ENCODE results near the gene MCM3AP. TPM values are rescaled to one million over a fixed set of nuclear protein-coding genes. Genes with fewer than 3 reads are reported as not detected.

MCM3AP gene
- 75.6 and 91.7 TPM in 2 replicates for total RNA-seq (2014; rRNA removed; shearing (Covaris generic))
- polyA plus RNA-seq (2015; cell fraction: cytosol; rRNA removed): 41.2 and 49.4 TPM in 2 replicates
- 143 and 183 TPM in 2 replicates for polyA plus RNA-seq (2015; cell fraction: nucleus; rRNA removed)

DNA sequence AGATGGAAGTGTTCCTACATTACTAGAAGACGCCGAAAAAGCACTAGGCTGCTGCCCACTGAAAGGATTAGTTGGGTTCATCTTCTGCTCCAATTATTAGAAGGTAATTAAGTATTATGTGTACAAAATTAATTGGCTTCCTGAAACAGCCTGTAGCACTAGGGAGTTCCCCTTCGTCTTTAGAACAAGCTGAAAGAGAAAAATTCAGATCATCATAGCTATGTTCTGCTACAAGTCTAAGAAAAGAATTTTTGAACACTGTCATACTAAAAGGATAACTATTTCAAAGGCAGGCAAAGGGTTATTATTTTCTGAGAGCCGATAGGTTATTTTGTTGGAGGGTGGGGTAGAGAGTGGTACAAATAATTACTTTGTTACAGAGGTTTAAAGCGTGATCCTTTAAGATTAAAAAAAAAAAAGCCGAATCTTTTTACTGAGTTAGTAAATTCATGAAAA, at the start of gene MCM3AP:
Gene MCM3AP (minus strand): TSS at position 406 of the 456 bp plus-strand sequence. CDS start 325 bp downstream, at position 81.
- DNase-seq (ENCODE audit: low read depth): no peak

DNA sequence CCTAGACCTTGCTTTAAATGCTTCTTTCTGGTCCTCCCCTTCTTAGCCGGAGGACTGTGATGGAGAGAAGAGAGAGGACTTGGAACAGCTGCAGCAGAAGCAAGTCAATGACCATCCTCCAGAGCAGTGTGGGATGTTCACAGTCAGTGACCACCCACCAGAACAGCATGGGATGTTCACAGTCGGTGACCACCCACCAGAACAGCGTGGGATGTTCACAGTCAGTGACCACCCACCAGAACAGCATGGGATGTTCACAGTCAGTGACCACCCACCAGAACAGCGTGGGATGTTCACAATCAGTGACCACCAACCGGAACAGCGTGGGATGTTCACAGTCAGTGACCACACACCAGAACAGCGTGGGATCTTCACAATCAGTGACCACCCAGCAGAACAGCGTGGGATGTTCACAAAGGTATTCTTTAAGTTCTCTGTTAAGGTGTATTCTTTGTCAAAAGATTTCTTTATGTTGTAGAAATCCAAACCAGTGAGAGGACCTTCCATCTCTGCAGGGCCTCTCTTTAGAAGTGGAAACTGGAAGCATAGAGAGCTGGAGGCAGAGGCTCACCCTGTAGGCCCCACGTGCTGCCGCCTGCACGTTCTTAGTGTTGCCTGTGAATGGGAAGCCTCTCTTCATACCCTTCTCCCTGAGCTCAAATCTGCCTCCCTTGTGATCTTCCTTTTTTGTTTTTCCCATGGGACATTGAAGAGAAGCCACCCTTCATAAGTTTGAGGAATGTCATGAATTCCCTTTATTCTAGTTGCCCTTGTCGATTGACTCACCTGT, 49.1 kb upstream of the MCM3AP start:
- DNase-seq (ENCODE audit: low read depth): no peak

DNA sequence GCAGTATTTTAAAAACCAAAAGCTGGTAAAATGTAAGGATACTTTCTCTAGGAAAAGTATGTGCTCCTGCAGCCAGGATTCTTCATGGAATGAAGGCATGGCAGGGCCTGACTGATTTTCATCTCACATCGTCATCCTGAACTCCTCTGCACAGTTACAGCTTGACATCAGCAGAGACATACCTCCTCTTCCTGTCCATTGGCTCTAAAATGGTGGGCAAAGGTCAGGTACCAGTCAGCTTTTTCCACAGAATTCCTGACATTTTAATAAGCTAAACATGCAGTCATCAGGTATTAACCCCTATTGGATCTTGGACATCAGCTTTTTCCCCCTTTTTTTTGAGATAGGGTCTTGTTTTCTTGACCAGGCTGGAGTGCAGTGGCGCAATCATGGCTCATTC, 44.4 kb upstream of the MCM3AP start:
- no peak for DNase-seq (ENCODE audit: low read depth)

DNA sequence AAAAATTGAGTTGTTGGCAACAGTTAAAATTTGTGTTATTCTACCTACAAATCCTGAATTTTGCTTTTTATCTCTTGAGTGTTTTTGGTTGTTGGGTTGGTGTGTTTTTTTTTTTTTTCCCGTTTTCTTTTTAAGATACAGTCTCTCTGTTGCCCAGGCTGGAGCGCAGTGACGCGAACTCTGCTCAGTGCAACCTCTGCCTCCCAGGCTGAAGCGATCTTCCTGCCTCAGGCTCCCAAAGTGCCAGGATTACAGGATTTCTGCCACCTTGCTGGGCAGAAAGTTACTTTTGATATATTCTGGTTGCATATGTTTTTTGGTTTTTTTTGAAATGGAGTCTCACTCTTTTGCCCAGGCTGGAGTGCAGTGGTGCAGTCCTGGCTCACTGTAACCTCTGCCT, 42.7 kb upstream of the MCM3AP start:
- DNase-seq (ENCODE audit: low read depth): no peak

DNA sequence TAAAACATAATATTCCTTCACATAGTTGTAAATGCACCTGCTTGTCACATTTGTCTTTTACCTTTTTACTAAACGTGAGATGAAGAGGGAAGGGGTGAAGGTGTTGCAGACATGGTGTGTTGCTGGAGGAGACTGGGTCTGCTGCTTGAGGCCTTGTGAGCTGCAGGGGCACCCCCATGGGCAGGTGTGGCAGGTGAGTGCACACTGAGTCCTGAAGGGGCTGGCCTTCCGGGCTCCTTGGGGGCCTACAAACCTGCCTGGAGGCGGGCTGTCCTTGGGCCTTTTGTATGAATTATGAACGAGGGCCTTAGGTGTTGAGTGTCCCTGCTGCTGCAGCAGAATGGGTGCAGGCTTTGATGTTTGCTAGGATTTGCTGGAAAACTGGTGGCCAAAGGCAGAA, 42.3 kb upstream of the MCM3AP start:
- DNase-seq (ENCODE audit: low read depth): no peak

DNA sequence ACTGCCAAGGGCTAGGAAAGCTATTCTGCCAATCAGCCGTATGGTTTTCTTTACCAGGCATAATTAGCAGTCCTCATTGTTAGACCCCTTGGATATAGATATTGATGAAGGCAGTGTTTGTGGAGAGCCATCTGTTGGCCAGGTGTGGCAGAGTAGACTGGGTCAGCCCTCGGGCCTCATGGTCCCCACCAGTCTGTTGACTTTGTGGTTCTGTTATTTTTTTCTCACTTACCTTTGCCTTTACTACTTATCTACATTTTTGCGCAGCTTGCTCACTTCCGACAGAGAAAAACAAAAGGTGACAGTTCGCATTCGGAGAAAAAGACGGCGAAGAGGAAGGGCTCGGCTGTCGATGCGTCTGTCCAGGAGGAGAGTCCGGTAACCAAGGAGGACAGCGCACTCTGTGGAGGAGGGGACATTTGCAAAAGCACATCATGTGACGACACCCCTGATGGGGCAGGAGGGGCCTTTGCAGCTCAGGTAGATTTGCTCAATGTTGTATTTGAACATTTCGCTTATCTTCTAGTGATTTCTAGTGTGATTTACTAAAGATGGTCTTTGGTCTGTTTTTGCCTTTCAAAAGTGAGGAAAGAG, 40.8 kb upstream of the MCM3AP start:
- DNase-seq (ENCODE audit: low read depth): no peak

DNA sequence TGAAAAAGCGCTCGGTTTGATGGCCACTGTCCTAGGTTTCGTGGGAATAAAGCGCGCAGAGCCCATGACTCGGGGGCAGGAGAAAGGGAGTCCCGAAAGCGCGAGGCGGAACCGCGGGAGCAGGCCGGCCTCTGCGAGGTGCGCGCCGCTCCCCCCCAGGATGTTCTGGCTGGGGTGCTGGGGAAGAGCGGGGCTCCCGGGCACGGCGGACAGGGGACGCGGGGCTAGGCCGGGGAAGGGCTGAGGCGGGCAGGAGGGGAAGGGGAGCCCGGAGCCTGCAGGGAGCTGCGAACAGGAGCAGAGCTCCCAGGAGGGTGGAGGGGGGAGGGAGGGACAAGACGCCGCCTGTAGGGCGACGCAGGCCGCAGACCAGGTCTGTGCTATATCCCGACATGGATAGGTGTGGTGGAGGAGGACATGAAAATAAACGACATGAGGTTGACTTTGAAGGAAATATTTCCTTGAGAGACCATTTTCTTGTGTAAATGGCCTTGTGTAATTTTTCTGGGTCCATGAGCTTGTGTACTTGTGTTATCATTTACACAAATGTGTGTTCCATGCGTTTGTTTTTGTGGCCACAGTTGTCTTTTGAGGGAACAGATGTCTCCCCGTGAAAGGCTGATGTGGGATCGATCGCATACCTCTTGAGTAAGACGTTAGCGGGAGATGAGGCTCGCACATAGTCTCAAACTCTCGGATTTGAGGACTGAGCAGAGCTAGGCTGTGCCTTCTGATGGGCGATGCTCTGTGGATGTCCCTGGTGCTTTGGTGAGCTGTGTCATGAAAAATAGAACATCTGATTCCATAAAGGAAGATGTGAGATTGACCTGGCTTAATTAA, 39.9 kb upstream of the MCM3AP start:
- DNase-seq (ENCODE audit: low read depth): peak; percentile 35

DNA sequence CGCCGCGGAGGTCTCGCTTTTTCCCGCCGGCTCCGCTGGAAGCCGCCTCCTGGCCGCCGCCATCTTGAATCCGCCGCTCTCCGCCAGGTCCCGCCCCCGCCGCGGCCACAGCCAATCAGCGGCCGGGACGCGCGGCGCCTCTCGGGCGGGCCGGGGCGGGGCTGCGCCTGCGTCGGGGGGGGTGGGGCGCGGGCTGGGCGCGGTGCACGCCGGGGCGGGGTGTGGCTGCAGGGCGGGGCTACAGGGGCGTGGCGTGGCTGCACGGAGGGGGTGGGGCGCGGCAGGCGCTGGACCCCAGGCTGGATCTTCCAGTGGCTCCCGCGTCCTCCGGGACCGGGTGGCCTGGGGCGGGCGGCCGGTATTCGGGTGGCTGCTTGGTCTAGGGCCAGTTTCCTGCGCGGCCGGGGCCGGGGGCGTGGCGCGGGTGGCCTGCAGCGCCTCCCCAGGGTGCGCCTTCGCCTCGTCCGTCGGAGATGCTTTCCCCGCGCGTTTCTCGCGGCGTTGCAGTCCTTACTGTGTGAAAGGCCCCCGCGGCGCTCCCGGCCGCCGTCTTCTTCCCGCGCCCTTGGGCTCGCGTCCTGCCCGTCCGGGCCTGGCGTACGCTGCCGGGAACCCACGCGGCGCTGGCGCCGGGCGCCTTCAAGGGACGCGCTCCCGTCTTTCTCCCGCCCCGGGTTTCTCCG, 39.1 kb upstream of the MCM3AP start:
- peak; percentile 67 for DNase-seq (ENCODE audit: low read depth)

DNA sequence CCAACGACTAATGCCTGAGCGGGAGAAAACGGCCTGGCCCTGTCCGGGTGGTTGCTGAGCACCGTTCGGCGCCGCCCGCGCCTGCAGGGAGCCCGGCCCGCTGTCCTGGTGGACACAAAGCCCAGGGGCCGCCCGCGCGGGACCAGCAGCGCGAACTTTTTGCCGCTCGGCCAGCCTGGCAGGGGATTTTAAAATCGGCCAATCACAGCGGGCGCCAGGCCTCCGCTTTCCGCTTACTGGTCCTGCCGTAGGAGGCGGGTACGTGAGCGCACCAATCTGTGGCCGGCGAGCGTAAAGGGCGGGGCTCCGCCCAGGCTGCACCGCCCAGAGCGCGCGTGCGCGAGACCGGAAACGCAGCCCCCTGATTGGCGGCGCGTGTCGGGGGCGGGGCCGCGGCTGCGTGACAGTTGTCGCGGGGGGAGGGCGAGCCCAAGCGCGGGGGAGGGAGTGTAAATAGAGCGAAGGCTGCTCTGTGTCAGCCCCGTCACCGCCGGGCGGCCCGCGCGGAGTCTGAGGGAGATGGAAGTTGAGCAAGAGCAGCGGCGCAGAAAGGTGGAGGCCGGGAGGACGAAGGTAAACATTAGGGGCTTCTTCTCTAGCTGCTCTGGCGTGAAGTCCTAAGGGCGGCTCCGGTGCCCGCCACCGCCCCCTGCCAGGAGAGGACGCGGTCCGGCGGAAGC, 38.4 kb upstream of the MCM3AP start, which contains the start of the genes C21orf58 and PCNT:
Gene C21orf58 (minus strand): TSS at position 161 of the 680 bp plus-strand sequence. CDS start 1,132 bp downstream, outside the sequence.
Gene PCNT (plus strand): TSS at position 447 of the 680 bp plus-strand sequence. CDS start 73 bp downstream, at position 520.
- peak; percentile 97 for DNase-seq (ENCODE audit: low read depth)

DNA sequence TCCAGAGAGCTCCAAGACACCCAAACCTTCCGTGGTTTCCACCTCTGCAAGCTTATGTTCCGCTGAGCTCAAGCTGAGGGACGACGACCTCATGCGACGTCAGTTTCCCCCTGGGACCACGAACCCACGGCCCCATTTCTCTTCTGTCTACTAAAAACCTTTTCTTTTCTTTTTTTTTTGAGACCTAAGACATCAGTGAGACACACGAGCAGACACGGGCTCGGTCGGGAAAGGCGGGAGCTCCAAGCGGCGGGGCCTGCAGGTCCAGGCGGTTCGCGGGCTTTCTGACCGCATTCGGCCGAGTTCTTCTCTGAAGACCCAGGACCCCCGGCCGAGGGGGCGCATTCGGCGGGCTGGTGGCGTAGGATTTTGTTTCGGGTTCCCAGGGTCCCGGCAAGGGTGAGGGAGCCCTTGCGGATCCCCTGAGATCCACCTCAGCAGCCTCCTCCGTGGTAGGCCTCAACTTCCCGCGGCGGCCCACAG, 37.9 kb upstream of the MCM3AP start:
- no peak for DNase-seq (ENCODE audit: low read depth)

DNA sequence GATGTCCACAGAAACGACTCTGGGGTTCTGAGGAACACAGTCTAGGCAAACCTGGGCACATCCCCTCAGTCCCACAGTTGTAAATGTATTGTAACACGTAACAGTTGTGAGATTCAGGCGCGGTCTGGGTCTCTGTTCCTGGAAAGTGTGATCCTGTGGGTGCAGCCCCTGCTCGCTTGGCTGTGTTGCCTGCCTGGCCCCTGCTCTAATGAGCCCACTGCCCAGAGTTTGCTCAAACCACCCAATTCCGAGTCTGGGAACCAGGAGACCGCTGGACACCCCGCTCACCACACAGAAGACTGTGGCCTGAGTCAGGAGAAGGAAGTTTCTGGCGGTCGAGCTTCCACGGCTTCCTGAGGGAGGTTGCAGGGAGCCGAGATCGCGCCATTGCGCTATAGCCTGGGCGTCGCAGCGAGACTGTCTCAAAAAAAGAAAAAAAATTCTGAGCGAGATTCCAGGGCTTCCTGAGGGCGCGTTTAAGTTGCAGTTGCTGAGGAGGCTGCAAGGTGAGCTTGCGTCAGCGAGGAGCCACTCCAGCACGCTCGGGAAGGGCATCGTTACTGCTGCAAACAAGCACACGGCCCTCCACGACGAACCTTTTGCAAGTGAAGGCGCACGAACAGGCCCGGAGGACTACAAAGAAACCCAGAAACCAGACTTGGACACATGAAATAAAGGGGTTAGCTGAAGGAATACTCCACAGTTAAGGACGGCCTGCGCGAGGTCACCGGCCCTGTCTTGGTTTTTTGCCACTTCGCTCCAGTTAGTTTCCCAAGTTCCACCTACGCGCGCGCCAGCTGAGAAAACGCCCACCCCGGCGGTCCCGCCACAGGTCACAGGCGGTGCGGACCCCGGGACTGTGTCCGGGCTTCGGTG, 37.2 kb upstream of the MCM3AP start:
- peak; percentile 31 for DNase-seq (ENCODE audit: low read depth)

DNA sequence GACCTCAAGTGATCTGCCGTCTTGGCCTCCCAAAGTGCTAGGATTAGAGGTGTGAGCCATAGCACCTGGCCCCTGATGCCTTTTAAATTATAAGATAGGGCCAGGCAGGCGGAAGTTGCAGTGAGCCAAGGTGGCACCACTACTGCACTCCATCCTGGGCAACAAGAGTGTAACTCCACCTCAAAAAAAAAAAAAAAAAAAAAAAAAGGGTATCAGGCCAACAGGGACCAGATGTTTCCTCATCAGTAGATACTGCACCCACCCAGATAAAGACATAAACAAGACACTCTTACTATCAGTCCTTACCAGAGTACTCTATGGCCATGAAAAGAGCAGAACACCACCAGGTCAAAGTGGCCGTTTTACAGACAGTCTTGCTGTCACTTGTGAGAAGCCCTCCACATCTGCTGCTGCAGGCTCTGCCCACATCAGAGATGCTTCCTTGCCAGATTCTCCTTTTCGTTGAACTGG, 35.0 kb upstream of the MCM3AP start:
- no peak for DNase-seq (ENCODE audit: low read depth)

DNA sequence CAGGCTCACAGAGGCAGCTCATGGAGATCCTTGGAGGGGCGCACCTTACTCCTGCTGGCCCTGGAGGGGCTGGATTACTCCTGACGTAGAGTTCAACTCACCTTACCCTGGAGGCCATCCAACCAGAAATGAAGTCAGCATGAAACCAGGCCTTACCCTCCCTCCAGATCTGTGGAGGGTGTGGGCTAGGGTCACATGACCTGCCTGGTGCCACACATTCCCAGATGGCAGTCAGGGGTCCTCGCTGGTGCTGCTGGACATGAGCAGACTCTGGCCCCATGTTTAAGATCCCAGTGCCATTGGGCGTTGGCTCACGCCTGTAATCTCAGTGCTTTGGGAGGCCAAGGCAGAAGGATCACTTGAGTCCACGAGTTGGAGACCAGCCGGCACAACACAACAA, 33.8 kb upstream of the MCM3AP start:
- DNase-seq (ENCODE audit: low read depth): no peak

DNA sequence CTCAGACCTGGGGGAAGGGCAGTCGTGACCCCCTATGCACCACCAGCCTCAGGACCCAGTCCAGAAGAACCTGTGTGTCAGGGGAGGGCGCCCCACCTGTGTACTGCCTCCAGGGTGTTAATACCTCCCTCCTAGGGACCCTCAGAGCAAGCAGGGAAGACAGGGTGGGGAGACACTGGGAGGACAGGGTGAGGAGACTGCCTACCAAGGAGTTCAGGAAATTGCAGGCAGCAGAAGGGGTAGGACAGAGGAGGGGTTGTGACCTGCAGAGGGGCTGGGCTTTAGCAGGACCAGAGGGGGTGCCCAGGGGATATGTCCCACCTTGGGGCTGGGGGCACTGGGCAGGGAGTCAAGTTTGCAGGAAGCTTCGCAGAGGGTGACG, 33.0 kb upstream of the MCM3AP start:
- DNase-seq (ENCODE audit: low read depth): no peak

DNA sequence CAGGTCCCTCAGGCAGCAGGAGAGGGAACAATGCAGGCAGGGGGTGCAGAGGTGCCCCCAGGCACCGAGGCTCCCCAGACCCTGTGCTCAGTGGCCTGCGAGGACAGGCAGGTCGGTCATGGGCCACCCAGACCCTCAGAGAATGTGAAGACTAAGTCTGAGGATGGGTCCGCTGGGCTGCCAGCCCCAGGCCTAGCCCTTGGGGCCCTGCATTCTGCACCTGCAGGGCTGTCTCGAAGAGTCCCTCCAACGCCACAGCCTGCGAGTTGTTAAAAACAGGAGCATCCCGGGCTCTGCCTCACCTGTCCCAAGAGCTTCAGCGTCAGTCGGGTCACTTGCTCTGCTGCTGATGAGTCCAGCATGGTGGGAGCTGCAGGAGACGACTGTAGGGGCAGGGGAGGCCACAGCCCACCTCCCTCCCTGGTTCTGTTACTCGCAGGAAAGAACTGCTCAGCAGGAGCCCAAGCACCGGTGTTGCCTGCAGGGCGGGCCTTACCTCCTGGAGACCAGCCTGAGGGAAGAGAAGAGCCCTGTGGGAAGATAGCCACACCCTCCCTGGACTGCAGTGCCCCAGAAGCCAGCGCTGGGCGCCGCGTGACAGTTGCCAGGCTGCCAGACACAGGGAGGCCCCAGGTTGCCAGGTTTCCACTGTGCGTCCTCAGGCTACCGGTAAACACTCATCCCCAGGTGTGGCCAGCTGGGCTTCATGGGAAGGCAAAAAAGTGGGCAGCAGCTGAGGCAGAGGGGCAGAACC, 32.5 kb upstream of the MCM3AP start:
- no peak for DNase-seq (ENCODE audit: low read depth)

DNA sequence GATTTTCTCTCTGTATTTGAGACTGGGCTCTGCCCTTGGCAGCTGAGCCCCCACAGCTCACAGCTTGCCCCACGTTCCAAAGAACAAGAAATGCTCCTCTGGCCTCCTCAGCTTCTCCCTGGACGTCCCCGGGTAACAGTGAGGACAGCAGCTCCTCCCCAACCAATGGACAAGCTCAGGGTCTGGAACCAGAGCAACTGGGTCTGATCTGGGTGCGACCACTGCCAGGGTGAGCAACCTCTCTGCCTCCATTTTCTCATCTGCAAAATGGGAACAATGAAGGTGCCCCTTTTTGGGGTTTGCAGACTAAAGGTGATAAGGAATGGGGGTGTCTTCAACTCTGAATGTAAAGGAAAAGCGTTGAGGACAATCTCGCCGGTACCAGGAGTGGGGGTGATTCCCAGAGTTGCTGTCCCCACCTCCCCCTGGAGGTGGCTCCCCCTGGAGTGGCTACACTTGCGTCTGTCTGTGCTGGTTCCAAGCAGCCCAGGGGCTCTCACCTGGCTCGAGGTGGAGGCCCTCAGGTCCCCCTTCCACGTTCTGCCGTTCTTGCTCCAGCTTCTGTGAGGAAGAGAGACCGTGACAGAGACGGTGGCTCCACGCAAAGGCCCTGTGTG, 31.4 kb upstream of the MCM3AP start:
- DNase-seq (ENCODE audit: low read depth): no peak

DNA sequence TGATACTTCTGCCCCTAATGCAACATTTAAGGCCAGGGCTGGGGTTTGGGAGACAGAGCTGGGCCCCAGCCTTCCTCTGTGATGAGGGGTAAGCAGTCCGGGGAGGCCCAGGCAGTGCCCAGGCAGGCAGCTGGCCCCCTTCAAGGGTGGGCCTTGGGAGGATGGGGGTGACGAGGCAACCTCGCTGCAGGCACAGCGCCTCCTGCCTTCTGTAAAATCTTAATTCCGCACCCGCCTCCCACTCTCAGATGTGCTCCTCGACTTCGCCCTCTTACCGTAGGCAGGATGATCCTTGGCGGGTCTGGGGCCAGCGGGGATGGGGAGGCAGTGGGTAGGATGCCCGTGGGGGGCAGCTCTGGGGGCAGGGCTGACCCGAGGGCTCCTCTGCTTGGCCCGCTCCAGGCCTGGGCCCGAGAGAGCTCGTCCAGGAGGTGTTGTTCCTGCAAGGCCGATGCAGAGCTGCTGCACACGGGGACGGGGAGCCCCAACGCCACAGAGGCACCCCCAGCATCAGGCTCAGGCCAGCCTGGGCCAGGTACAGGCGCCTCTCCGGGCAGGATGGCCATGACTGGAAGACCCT, 29.1 kb upstream of the MCM3AP start:
- DNase-seq (ENCODE audit: low read depth): no peak
